CD1c-positive myeloid dendritic cell (primary cell): Measurements from ENCODE around the gene MUC4.
"Not testable (repeated sequence)": the region's sequence is repeated elsewhere in the genome, so short reads cannot be mapped to it uniquely, and the experiment has no call there.

Source experiments
- DNase-seq: peaks from one replicate; pipeline ENCODE4 v3.0.0-alpha.2; 2016; ENCODE audit errors: extremely low spot score

The MUC4 gene

DNA sequence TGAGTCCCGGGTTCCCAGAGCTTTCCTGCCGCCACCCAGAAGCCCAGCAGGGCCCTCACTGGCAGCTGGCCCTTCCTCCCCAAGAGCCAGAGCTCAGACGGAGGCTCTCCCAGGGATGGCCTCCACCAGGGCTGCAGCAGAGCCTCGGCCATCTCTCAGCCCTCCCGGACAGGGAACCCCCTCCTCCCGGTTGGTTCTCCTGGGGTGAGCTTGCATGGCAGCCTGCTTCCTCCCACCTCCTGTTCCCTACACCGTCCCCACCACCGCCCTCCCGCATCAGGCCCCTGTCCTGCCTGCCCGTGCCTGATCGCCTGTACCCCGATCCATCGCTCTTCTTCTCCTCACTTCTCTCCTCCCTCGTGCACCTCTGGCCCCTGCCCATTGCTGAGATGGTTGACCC is 24.1 kb upstream of the MUC4 start:
- DNase-seq, result no peak

DNA sequence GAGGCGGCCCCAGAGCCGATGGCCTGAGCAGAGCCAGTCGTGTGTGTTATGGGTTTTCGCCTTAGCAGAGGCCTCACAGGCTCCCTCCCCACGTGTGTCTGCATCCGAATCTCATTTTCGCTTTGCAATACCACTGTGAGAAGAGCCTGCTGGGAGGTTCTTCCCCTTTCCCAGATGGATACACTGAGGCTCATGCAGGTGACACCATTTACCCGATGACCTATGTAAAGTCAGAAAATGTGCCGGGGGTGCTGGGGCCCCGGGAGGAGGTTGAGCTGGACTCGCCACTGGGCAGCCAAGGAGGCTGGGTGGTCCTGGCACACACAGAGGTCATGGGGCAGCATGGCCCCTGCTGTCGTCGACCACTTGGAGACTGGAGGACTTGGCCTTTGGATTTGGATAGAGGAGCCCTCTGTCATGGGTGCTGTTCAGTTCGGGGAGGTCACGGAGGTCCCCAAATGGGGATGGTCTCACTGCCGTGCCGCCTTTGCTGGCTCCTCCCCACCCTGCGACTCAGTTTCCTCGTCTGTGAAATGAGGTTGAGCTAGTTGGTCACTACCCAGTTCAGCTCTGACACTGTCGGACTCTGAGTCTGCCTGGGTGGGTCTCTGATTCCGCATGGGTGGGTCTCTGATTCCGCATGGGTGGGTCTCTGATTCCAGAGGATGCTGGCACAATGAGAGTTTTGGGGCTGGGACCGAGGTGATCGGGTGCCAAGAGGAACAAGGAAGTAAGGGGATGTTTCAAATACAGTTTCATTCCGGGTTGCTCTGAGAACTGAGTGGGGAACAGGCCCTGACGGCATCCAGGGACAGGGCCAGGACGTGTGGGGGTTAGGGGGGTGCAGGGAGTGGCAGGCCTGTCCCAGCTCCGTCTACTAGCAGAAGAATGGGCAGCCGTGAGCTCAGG is 23.2 kb upstream of the MUC4 start:
- DNase-seq, result no peak

DNA sequence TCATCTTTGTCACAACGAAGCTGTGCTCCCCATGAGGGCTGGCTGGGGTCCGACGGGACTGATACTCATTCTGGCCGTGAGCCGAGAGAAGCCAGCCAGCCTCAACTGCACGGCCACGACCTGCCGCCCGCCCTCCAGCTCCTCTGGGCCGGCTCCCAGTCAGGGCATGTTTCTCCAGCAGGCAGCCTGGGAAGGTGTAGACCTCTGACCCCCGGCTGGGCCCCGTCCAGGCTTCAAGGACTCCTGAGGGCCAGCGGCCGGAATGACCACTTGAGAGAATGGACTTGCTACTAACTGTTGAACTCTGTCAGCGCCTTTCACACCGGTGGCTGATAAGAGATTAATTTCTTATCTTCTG is 18.1 kb upstream of the MUC4 start:
- no peak for DNase-seq

DNA sequence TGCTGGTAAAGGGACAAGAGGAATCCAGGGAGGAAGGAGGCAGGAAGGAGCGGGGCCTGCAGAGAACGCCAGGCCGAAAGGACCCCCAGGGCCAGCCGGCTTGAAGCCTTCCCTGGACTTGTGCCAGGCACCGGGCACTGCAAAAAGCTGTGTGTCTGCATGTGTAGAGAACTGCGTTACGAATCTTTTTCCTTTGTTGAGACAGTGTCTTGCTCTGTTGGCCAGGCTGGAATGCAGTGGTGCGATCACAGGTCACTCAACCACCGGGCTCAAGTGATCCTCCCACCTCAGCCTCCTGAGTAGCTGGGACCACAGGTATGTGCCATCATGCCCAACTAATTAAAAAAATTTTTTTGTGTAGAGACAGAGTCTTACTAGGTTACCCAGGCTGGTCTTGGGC is 17.0 kb upstream of the MUC4 start:
- no peak for DNase-seq

DNA sequence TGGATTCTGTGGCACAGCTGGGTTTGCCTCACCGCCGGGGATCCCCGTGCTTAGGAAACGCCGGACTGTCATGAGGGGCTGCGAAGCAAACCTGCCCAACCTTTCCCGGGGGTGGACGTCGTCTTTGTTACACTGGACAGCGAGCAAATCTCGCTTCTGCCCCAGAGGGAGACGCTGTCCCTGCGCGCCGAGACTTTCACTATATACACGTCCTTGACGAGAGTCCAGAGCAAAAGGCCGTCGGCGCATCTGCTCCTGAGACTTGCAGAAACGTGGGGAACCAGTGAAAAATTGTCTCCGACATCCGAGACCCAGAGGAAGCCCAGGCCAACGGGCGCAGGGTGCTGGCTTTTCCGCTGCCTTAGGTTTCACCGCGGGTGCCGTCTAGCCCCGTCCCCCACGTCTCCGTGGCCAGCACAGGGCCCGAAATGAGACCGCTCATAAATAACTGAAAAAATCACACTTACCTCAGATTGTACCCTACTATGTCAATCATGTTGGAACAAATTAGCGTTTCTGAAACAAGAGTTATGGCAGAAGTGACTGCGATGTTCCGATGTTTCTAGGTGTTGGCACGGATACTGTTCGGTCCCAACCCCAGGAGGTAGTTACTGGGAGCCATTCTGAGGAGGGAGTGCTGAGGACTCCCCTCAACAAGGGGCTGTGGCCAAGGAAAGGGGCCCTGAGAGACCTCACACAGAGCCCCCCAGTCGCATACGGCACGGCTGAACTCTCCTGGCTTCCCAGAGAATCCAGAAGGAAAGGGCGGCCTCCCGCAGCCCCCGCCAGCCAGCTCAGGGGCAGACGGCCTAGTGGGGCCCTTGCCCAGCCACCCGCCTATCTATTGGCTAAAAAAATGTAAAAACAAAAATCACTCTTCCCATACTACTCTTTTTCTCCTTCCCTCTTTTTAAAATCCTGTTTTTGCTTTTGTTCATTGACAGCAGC is 14.4 kb upstream of the MUC4 start:
- DNase-seq, result no peak

DNA sequence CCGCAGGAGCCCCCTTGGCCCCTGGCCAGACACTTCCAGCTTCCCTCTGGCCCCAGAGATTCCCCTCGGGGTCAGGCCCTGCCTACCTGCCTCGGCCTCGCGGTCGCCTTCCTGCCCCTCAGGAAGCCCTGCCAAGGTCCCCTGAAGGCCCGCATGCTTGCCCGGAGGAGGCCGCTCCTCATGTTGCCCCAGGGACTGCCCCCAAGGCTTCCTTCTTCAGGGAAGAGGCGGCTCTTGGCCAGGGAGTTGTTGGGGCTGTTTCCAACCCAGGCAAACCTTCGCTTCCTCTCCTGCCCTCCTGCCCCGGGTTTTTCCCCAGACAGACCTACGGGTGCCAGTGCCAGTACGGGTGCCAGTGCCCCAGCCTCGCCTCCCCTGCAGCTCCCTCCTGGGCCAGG is 13.5 kb upstream of the MUC4 start:
- DNase-seq, result no peak

DNA sequence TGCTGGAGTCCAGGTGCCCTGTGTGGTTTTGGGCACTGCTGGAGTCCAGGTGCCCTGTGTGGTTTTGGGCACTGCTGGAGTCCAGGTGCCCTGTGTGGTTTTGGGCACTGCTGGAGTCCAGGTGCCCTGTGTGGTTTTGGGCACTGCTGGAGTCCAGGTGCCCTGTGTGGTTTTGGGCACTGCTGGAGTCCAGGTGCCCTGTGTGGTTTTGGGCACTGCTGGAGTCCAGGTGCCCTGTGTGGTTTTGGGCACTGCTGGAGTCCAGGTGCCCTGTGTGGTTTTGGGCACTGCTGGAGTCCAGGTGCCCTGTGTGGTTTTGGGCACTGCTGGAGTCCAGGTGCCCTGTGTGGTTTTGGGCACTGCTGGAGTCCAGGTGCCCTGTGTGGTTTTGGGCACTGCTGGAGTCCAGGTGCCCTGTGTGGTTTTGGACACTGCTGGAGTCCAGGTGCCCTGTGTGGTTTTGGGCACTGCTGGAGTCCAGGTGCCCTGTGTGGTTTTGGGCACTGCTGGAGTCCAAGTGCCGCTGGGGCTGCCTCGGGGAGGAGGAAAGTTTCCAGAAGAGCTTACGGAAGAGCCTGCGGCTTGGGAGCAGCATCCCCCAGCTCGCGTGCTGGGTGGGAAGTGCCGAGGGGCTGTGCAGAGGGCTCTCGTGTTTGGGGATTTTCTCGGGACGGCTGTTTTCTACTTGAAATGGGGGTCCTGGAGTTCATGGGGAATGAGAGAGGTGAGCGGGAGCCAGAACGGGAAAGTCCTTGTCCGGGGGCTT is 12.9 kb upstream of the MUC4 start:
- not testable (repeated sequence) for DNase-seq

DNA sequence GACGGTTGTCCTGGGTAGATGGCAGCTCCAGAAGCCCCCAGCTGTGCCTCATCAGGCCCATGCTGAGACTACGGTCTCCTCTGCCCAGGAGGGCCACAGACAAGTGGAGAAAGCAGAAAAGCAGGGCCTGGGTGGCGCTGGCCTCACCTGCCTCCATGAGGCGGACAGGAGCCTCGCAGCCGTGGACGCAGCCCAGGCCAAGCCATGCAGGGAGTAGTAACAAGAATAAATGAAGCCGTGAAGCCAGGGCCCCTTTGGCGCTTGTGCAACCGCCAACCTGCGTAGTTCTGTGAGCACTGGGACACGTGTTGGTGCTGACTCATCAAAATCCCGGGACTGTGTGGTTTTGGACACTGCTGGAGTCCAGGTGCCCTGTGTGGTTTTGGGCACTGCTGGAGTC is 12.3 kb upstream of the MUC4 start:
- no peak for DNase-seq

DNA sequence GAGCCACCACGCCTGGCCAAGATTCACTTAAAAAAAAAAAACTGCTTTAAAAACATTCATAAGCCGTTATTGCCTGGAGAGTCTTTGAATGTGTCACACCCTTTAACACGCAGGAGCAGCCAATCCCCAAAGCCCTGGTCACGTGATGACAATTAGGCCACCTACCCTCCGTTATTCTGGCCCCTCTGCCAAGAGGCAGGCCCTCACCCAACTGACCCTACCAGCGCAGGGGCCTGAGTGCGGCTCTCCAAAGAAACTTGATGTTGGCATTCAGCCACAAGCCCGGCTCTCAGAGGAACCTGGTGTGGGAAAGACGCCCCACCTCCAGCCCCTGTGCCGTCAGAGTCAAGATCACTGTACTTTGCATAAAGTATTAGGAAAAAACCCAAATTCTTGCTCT is 11.6 kb upstream of the MUC4 start:
- DNase-seq, result no peak

DNA sequence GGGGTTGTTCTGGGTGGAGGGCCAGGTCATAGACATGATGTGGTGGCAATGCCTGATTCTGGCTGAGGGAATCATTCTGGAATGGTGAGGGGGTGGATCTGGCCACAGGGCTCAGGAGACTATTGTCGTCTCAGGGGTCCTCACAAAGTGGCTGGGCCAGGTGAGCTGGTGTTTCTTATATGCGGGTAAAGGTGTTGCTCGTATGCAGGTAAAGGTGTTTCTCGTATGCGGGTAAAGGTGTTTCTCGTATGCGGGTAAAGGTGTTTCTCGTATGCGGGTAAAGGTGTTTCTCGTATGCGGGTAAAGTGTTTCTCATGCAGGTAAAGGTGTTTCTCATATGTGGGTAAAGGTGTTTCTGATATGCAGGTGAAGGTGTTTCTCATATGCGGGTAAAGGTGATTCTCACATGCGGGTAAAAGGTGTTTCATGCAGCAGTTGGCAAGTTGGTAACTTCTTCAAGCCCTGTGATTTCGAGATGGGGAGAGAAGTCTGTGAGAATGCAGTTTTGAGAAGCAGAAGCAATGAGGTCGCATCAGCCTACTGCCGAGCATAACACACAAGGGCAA is 10.5 kb upstream of the MUC4 start:
- no peak for DNase-seq

DNA sequence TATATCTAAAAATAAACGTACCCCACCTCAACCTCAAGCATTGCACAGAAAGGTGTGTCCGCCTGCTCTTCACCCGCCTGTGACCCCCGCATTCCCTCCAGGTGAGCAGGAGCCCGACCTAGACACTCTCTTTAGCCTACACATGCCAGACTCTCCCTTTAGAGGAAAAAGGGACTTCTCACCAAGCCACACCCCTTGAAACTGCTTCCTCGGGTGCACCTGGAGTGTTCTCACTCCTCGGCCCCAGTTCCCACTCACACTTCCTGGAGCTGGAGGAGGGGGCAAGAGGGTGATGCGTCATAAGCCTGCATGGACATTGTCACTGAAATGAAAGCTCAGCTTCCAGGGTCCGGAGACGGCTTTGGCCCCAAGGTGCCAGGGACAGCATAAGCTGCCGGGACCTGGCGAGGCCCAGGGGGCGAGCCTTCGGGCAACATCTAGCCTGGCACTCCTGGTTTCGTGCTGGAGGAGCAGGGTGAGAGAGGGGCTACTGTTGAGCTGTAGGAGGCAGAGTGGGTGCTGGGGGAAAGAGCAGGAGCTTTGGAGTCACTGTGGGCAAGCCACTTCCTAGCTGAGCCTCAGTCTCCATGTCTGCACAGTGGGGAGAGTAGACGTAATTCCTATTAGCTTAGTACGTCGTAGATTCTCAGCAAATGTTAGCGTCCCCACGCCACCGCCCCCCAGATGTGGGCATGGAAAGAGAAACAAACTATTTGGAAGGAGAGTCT is 9.8 kb upstream of the MUC4 start:
- DNase-seq, result no peak

DNA sequence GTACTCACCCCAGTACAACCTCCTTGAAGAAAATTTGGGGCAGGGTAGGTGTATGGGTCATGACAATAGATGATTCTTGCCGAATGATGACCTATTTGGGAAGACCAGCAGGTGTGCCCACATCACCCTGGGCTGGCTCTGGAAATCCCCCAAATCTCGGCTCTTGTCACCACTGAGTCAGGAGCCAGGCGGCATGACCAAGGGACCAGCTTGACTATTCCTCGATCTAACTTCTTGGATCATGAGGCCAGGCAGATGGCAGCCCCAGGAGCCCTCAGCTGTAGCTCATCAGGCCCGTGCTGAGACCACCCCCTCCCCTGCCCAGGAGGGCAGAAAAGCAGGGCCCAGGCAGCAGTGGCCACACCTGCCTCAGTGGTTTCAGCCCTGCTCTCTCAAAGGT is 9.2 kb upstream of the MUC4 start:
- DNase-seq, result no peak

DNA sequence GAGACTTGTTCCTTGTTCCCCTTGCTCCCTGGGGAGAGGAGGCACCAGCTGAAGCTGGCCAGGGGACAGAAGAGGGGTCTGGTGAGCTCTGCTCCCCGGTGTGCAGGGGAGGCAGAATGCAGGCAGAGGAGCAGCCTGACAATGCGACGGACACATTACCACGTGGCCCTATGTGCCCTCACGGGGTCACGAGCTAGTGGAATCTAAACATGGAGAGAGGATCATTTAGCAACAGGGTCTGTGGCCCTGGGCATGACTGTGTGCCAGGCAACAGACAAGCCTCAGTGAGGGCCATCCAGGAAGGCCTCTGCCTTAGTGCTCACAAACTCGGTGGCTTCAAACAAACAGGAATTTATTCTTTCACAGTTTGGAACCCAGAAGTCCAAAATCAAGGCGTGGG is 8.5 kb upstream of the MUC4 start:
- DNase-seq, result no peak

DNA sequence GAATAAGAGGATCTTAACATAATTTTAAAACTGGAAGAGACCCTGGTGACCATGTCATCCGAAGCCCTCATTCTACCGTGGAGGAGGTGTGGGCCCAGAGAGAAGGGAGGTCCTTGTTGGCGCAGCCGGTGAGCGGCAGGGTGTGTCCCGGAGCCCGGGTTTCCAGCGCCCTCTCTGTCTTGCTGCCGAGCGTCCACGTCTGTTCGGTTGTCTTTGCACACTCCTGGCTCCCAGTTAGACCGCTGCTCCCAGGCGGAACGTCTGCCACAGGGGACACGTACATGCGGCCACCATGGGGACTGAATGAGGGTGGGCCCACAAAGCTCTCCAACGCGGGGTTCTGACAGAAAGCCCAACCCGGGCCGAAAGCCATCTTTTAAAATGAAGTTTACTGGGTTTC is 6.6 kb upstream of the MUC4 start:
- DNase-seq, result no peak

DNA sequence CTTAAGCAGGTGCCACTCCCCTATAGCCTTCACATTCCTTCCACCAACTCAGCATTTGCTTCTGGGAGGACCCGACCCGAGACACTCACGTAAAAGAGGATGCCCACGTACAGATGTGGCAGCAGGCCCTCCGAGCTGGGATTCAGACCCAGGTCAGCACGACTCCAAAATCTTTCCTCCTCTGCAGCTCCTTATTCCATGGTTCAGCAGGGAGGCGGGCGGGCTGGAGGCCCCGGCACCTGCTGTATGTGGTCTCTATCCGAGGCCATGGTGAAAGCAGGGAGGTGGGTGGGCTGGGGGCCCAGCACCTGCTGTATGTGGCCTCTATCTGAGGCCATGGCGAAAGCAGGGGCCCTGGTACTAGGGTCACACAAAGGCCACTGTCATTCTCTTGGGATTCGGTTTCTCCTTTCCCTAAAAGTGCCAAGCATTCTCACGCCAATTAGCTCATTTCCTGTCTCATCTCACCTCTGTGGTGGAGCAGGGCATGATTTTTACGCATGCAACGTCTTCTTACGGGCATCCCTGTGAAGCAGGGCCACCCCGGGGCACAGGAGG is 5.9 kb upstream of the MUC4 start:
- DNase-seq, result no peak

DNA sequence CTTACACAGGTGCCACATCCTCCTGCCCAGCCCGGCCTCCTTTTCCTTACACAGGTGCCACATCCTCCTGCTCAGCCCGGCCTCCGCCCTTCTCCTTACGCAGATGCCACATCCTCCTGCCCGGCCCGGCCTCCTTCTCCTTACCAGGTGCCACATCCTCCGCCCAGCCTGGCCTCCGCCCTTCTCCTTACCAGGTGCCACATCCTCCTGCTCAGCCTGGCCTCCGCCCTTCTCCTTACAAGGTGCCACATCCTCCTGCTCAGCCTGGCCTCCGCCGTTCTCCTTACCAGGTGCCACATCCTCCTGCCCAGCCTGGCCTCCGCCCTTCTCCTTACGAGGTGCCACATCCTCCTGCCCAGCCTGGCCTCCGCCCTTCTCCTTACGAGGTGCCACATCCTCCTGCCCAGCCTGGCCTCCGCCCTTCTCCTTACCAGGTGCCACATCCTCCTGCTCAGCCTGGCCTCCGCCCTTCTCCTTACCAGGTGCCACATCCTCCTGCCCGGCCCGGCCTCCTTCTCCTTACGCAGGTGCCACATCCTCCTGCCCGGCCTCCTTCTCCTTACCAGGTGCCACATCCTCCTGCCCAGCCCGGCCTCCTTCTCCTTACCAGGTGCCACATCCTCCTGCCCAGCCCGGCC is 4.7 kb upstream of the MUC4 start:
- DNase-seq, result not testable (repeated sequence)

DNA sequence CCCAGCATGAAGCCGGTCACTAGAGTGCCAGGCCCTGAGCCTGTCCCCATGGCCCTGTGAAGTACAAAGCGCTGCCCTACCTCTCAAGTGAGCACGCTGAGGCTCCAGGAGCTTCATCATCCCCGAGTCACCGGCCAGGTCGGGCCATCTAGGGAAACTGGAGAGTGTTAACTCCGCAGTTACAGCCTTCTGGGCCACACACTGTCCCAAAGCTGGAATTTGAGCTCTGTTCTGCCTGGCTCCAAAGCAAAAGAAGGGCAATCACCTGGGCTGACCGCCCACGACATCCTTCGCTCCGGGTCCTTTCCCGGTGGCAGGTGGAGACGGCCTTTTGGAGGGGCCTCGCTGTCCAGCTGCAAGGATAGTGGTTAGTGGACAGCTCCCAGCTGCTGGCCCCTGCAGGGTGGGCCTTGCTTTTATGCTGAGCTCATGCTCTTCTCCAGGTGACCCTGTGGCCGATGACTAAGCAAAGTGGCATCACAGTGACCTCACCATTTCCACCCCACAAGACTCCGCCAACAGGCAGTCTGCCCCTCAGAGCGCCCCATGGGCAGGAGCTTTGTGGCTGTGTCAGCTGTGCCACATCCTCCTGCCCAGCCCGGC is 3.5 kb upstream of the MUC4 start:
- no peak for DNase-seq

DNA sequence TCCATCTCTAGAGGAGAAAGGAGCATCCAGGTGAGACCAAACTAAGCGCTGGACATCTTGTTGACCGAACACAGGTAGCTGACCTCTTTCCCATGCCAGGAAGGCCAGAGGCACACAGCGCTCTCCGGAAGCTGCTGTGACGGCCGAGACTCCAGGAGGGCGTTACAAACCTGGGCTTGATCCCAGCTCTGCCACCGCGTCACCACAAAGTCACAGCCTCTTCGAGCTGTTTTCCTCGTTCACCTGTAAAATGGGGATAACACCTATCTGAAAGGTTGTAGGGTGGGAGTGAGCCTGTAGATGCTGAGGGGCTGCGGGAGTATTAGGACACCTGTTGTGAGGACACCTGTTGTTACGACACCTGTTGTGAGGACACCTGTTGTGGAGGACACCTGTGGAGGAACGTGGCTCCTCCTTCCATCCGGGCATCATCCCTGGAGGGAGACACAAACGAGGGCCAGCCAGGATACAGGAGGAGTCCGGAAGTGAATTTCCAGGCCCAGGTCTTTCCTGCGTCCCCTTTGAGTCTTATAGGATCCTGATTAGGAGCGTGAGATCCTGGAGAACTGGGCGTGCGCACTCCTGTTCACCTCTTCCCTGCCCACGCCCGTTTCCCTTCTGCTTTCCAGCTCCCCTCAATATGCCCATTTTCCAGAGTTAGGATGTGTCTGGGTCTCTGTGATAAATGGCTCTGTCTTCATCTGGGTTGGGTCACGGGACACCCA is 2.3 kb upstream of the MUC4 start:
- no peak for DNase-seq

DNA sequence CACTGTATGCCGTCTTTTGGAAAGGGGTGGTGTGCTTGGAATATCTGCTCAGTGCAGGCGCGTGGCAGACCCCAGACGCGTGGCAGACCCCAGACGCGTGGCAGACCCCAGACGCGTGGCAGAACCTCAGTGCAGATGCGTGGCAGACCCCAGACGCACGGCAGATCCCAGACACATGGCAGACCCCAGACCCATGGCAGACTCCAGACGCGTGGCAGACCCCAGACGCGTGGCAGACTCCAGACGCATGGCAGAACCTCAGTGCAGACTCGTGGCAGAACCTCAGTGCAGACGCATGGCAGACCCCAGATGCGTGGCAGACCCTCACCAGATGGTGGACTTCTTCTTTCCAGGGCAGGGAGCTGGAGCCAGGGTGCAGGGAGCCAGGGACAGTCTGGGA is 637 bp upstream of the MUC4 start:
- DNase-seq, result no peak
